ENCODE data around the gene IFIH1.

The IFIH1 gene

DNA sequence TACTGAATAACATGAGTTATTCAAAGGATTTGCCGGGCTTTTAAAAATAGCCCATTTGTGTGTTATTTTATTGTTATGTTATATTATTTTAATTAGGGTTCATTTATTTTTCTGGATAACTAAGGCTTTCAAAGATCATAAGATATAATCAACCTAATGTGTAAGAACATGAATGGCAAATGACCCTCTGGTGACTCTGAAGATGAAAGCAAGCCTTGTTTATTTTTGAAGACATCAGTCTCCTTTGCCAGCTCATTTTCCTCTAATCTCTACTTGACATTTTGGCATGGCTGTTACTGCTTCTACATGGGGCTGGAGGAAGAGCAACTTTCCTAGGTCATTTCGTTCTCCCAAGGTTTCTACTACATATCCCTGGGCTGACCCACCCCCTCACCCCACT lies 85.8 kb downstream of the IFIH1 start:
- no peak overlapping the region for H3K27ac ChIP-seq (replicated peaks; ENCODE audit: low read length)
- no CpG with 5 or more reads among the region's 2 CpGs for WGBS, 2 donors (ENCODE audit: extremely low coverage in 2 of 2, insufficient read length in 2 of 2, insufficient replicate concordance in 1 of 2)

GRCh38 chr2:162232027-162232426 lies 86.5 kb downstream of the IFIH1 start:
- H3K14ac ChIP-seq (ENCODE audit: low read length): no peak overlapping the region
- no peaks in the 10 kb centered on the region for H3K9me3 ChIP-seq (replicated peaks in 1 of 2; ENCODE audit: control insufficient read depth in 2 of 2, insufficient read depth in 1 of 2, low read depth in 1 of 2, low read length in 2 of 2)
- no peaks in the 10 kb centered on the region for H3K4me1 ChIP-seq (ENCODE audit: control insufficient read depth in 2 of 2, insufficient read depth in 1 of 2, low read depth in 1 of 2, low read length in 2 of 2)
- no peak overlapping the region for H2AFZ ChIP-seq (ENCODE audit: low read length)
- no peaks in the 10 kb centered on the region for H3K79me1 ChIP-seq (ENCODE audit: low read depth, low read length)
- no peak overlapping the region for H2BK5ac ChIP-seq (ENCODE audit: low read length)
- WGBS, 2 donors (ENCODE audit: extremely low coverage in 2 of 2, insufficient read length in 2 of 2, insufficient replicate concordance in 1 of 2): no CpG with 5 or more reads among the region's 2 CpGs
- no peak for DNase-seq (ENCODE audit: low spot score)
- H3K18ac ChIP-seq (ENCODE audit: low read length): no peak overlapping the region
- no peak overlapping the region for H4K8ac ChIP-seq (ENCODE audit: low read depth, low read length)
- H3K27me3 ChIP-seq (ENCODE audit: control insufficient read depth in 3 of 3, insufficient read depth in 3 of 3, low read depth in 1 of 3, low read length in 3 of 3): no peaks in the 10 kb centered on the region
- H3K4me3 ChIP-seq (ENCODE audit: low read length in 2 of 2): no peak overlapping the region
- no peak overlapping the region for H3K27ac ChIP-seq (replicated peaks; ENCODE audit: low read length)
- H2BK120ac ChIP-seq (ENCODE audit: low read depth, low read length): no peak overlapping the region
- H3K36me3 ChIP-seq (replicated peaks in 1 of 2; ENCODE audit: control insufficient read depth in 2 of 2, insufficient read depth in 2 of 2, low read length in 2 of 2): no peaks in the 10 kb centered on the region
- no peak overlapping the region for H2AK5ac ChIP-seq (ENCODE audit: low read depth, low read length)
- H3K23ac ChIP-seq (ENCODE audit: low read depth, low read length, poor library complexity): no peak overlapping the region
- no peak overlapping the region for H2BK12ac ChIP-seq (ENCODE audit: low read length)
- H3K4ac ChIP-seq (ENCODE audit: low read length): no peak overlapping the region
- no peak overlapping the region for H3K4me2 ChIP-seq (ENCODE audit: insufficient read depth, low read length, poor library complexity, severe bottlenecking)
- no peak overlapping the region for H4K91ac ChIP-seq (ENCODE audit: low read depth, low read length, poor library complexity)
- no peak overlapping the region for H2BK15ac ChIP-seq (ENCODE audit: low read length)
- H3K9ac ChIP-seq (ENCODE audit: low read depth, low read length, poor library complexity): no peak overlapping the region

More for the DNA sequence above, 85.8 kb downstream of the IFIH1 start:
- no peak for DNase-seq (ENCODE audit: low spot score)
- no peak overlapping the region for H4K91ac ChIP-seq (ENCODE audit: low read depth, low read length, poor library complexity)
- H2AK5ac ChIP-seq (ENCODE audit: low read depth, low read length): no peak overlapping the region
- no peaks in the 10 kb centered on the region for H3K79me1 ChIP-seq (ENCODE audit: low read depth, low read length)
- H3K4ac ChIP-seq (ENCODE audit: low read length): no peak overlapping the region
- no peak overlapping the region for H4K8ac ChIP-seq (ENCODE audit: low read depth, low read length)
- H3K9me3 ChIP-seq (replicated peaks in 1 of 2; ENCODE audit: control insufficient read depth in 2 of 2, insufficient read depth in 1 of 2, low read depth in 1 of 2, low read length in 2 of 2): no peaks in the 10 kb centered on the region
- no peak overlapping the region for H2BK120ac ChIP-seq (ENCODE audit: low read depth, low read length)
- no peak overlapping the region for H3K9ac ChIP-seq (ENCODE audit: low read depth, low read length, poor library complexity)
- no peak overlapping the region for H2BK12ac ChIP-seq (ENCODE audit: low read length)
- no peak overlapping the region for H3K18ac ChIP-seq (ENCODE audit: low read length)
- H3K27me3 ChIP-seq (ENCODE audit: control insufficient read depth in 3 of 3, insufficient read depth in 3 of 3, low read depth in 1 of 3, low read length in 3 of 3): no peaks in the 10 kb centered on the region
- no peak overlapping the region for H3K14ac ChIP-seq (ENCODE audit: low read length)
- H2AFZ ChIP-seq (ENCODE audit: low read length): no peak overlapping the region
- no peak overlapping the region for H2BK15ac ChIP-seq (ENCODE audit: low read length)
- no peak overlapping the region for H2BK5ac ChIP-seq (ENCODE audit: low read length)
- H3K4me1 ChIP-seq (ENCODE audit: control insufficient read depth in 2 of 2, insufficient read depth in 1 of 2, low read depth in 1 of 2, low read length in 2 of 2): no peaks in the 10 kb centered on the region
- H3K4me3 ChIP-seq (ENCODE audit: low read length in 2 of 2): no peak overlapping the region
- no peak overlapping the region for H3K4me2 ChIP-seq (ENCODE audit: insufficient read depth, low read length, poor library complexity, severe bottlenecking)
- H3K36me3 ChIP-seq (replicated peaks in 1 of 2; ENCODE audit: control insufficient read depth in 2 of 2, insufficient read depth in 2 of 2, low read length in 2 of 2): no peaks in the 10 kb centered on the region
- no peak overlapping the region for H3K23ac ChIP-seq (ENCODE audit: low read depth, low read length, poor library complexity)

DNA sequence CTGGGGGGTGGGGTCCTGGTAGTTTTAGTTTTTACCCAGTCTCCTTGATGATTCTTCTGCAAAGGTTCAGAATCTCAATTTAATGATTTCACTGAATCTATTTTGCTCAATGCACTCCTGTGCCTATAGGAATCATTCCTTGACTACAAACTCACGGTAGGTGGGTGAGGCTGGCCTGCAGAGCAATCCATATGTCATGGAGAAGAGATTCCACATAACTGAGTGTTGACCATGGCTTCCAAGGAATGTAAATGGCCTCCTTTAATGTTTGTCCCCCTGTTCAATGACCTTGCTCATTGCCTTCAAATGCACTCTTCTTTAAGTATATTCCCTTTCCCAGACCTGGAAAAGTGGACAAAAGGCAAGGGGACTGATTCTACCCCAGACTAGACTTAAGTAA lies 87.7 kb downstream of the IFIH1 start:
- H3K9ac ChIP-seq (ENCODE audit: low read depth, low read length, poor library complexity): no peak overlapping the region
- H2BK12ac ChIP-seq (ENCODE audit: low read length): no peak overlapping the region
- no peak overlapping the region for H4K8ac ChIP-seq (ENCODE audit: low read depth, low read length)
- H3K9me3 ChIP-seq (replicated peaks in 1 of 2; ENCODE audit: control insufficient read depth in 2 of 2, insufficient read depth in 1 of 2, low read depth in 1 of 2, low read length in 2 of 2): no peaks in the 10 kb centered on the region
- no peak overlapping the region for H4K91ac ChIP-seq (ENCODE audit: low read depth, low read length, poor library complexity)
- H3K27me3 ChIP-seq (ENCODE audit: control insufficient read depth in 3 of 3, insufficient read depth in 3 of 3, low read depth in 1 of 3, low read length in 3 of 3): no peaks in the 10 kb centered on the region
- H2BK15ac ChIP-seq (ENCODE audit: low read length): no peak overlapping the region
- WGBS, 2 donors (ENCODE audit: extremely low coverage in 2 of 2, insufficient read length in 2 of 2, insufficient replicate concordance in 1 of 2): no CpG with 5 or more reads among the region's 1 CpG
- no peak overlapping the region for H3K14ac ChIP-seq (ENCODE audit: low read length)
- H3K23ac ChIP-seq (ENCODE audit: low read depth, low read length, poor library complexity): no peak overlapping the region
- no peak overlapping the region for H3K27ac ChIP-seq (replicated peaks; ENCODE audit: low read length)
- no peak overlapping the region for H2AK5ac ChIP-seq (ENCODE audit: low read depth, low read length)
- no peak overlapping the region for H3K4me3 ChIP-seq (ENCODE audit: low read length in 2 of 2)
- no peak overlapping the region for H3K18ac ChIP-seq (ENCODE audit: low read length)
- H2BK5ac ChIP-seq (ENCODE audit: low read length): no peak overlapping the region
- H3K36me3 ChIP-seq (replicated peaks in 1 of 2; ENCODE audit: control insufficient read depth in 2 of 2, insufficient read depth in 2 of 2, low read length in 2 of 2): no peaks in the 10 kb centered on the region
- H2AFZ ChIP-seq (ENCODE audit: low read length): no peak overlapping the region
- DNase-seq (ENCODE audit: low spot score): no peak
- no peak overlapping the region for H3K4ac ChIP-seq (ENCODE audit: low read length)
- H3K4me1 ChIP-seq (ENCODE audit: control insufficient read depth in 2 of 2, insufficient read depth in 1 of 2, low read depth in 1 of 2, low read length in 2 of 2): no peaks in the 10 kb centered on the region
- H2BK120ac ChIP-seq (ENCODE audit: low read depth, low read length): no peak overlapping the region
- H3K4me2 ChIP-seq (ENCODE audit: insufficient read depth, low read length, poor library complexity, severe bottlenecking): no peak overlapping the region
- H3K79me1 ChIP-seq (ENCODE audit: low read depth, low read length): no peaks in the 10 kb centered on the region

DNA sequence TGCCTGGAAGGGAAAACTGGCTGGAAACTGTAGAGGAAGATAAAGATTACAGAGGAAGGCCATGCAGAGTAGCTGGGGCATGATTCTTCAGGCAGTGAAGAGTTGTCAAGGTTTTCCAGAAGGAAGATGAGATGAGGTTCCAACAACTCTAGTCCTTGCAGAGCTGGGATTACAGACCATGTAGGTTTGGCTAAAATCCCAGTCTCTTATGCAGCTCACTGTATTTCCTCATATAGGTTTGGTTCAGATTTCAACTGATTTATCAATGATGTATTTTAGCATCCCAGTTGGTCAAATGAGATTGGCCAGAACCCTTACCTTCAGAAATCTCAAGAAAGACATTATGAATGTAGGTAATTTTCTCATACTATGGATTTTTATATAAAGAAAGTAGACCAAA lies 91.6 kb downstream of the IFIH1 start:
- Histone ChIP-seq H3K27me3 (ENCODE audit: control insufficient read depth in 3 of 3, insufficient read depth in 3 of 3, low read depth in 1 of 3, low read length in 3 of 3) (no peaks in the 10 kb centered on the region), H3K9me3 (replicated peaks in 1 of 2; ENCODE audit: control insufficient read depth in 2 of 2, insufficient read depth in 1 of 2, low read depth in 1 of 2, low read length in 2 of 2) (no peaks in the 10 kb centered on the region), H3K23ac (ENCODE audit: low read depth, low read length, poor library complexity) (no peak overlapping the region), H4K91ac (ENCODE audit: low read depth, low read length, poor library complexity) (no peak overlapping the region), H3K14ac (ENCODE audit: low read length) (no peak overlapping the region), H4K8ac (ENCODE audit: low read depth, low read length) (no peak overlapping the region), H3K4me1 (ENCODE audit: control insufficient read depth in 2 of 2, insufficient read depth in 1 of 2, low read depth in 1 of 2, low read length in 2 of 2) (no peaks in the 10 kb centered on the region), H2BK120ac (ENCODE audit: low read depth, low read length) (no peak overlapping the region), H3K4me2 (ENCODE audit: insufficient read depth, low read length, poor library complexity, severe bottlenecking) (no peak overlapping the region), H2AFZ (ENCODE audit: low read length) (no peak overlapping the region), H3K4ac (ENCODE audit: low read length) (no peak overlapping the region), H3K18ac (ENCODE audit: low read length) (no peak overlapping the region), H3K4me3 (ENCODE audit: low read length in 2 of 2) (no peak overlapping the region), H2BK15ac (ENCODE audit: low read length) (no peak overlapping the region), H3K79me1 (ENCODE audit: low read depth, low read length) (no peaks in the 10 kb centered on the region), H3K27ac (replicated peaks; ENCODE audit: low read length) (no peak overlapping the region), H3K36me3 (replicated peaks in 1 of 2; ENCODE audit: control insufficient read depth in 2 of 2, insufficient read depth in 2 of 2, low read length in 2 of 2) (no peaks in the 10 kb centered on the region), H2BK12ac (ENCODE audit: low read length) (no peak overlapping the region), H2AK5ac (ENCODE audit: low read depth, low read length) (no peak overlapping the region), H2BK5ac (ENCODE audit: low read length) (no peak overlapping the region), H3K9ac (ENCODE audit: low read depth, low read length, poor library complexity) (no peak overlapping the region)
- no peak for DNase-seq (ENCODE audit: low spot score)

All from neuronal stem cell (in vitro differentiated cells).